ENCODE data around the gene AP1B1. TPM values are rescaled to one million over a fixed set of nuclear protein-coding genes. Genes with fewer than 3 reads are reported as not detected.
A peak's percentile ranks its signal among the peaks of the same experiment; 100 is the strongest.

AP1B1 gene
- total and polyA plus RNA-seq, 2 of the 13 experiments (the other 11 are each of a cell fraction or from before 2014, with no cell fraction given): 26.6 to 29.7 TPM

DNA sequence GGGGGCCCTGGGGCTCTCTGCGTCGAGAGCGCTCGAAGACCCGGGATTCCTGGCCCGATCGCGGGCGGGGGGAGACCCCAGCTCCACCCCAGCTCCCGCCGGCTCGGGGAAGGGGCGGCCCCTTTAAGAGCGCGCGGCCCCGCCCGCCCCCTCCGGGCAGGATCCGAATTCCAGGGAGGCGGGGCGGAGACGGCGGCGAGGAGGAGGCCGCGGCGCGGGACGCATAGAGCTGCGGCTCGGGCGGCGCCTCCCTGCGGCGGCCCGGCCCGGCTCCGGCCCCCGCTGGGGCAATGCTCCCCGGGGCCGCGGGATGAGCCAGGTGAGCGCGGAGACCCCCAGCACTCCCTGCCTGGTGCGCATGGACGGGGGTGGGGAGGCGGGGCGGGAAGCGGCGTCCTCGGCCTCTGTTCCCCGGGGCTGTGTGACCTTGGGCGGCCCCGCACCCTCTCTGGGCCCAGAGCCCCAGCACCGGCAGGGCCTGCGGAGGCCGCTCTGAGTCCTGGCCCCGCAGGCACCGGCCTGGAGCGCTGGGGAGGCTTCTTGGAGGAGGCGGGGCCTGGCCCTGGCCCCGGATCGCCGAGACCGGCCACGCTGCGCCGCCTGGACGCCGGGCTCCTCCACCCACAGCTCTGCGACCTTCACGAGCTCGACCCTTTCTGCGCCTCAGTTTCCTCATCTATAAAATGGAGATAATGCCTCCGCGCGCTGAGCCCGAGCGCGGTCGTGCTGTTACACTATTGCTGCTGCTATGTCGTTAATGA, 81.4 kb downstream of the AP1B1 start (continued):
- TF ChIP-seq, protein P1, sequence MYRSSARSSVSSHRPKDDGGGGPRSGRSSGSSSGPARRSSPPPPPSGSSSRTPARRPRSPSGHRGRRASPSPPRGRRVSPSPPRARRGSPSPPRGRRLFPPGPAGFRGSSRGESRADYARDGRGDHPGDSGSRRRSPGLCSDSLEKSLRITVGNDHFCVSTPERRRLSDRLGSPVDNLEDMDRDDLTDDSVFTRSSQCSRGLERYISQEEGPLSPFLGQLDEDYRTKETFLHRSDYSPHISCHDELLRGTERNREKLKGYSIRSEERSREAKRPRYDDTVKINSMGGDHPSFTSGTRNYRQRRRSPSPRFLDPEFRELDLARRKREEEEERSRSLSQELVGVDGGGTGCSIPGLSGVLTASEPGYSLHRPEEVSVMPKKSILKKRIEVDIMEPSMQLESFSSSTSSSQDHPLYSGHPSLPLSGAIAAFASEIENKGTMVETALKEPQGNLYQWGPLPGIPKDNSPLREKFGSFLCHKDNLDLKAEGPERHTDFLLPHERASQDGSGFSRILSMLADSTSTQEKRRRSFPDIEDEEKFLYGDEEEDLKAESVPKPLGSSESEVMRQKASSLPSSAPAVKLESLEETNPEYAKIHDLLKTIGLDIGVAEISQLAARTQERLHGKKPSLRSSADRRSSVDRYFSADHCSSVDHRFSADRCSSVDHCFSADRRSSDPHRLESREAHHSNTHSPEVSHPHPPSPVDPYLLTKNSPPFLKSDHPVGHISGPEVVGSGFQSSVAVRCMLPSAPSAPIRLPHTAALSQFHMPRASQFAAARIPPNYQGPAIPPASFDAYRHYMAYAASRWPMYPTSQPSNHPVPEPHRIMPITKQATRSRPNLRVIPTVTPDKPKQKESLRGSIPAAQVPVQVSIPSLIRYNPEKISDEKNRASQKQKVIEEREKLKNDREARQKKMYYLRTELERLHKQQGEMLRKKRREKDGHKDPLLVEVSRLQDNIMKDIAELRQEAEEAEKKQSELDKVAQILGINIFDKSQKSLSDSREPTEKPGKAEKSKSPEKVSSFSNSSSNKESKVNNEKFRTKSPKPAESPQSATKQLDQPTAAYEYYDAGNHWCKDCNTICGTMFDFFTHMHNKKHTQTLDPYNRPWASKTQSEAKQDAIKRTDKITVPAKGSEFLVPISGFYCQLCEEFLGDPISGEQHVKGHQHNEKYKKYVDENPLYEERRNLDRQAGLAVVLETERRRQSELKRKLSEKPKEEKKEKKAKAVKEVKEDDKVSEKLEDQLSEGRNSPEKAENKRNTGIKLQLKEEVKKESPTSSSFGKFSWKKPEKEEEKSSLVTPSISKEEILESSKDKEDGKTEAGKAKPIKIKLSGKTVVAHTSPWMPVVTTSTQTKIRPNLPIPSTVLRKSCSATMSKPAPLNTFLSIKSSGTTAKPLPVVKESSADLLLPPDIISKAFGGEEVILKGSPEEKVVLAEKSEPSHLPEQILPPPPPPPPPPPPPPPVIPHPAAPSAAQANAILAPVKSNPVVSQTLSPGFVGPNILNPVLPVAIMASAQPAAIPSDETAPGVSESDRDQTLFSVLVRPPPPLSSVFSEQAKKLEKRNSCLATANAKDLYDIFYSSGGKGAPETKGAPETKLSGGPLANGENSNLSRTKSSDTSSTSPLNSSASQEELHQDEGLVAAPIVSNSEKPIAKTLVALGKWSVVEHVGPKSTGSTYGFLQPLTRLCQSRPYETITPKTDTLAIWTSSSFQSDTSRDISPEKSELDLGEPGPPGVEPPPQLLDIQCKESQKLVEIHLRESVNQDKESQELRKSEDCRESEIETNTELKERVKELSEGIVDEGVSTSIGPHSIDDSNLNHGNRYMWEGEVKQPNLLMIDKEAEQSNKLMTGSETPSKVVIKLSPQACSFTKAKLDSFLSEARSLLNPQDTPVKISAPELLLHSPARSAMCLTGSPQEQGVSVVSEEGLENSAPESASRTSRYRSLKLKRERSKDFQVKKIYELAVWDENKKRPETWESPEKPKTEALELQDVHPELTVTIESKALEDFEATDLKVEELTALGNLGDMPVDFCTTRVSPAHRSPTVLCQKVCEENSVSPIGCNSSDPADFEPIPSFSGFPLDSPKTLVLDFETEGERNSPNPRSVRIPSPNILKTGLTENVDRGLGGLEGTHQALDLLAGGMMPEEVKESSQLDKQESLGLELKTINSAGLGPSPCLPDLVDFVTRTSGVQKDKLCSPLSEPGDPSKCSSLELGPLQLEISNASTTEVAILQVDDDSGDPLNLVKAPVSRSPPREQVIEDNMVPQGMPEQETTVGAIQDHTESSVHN (CRISPR knock-in tag; IDR thresholded peaks at IDR 0.05): no peak
- TF ChIP-seq ZNF607 (CRISPR knock-in tag; IDR thresholded peaks at IDR 0.05; ENCODE audit: borderline replicate concordance) (0 out of 2 replicates have a peak, but pooled peaks have one; percentile 38), SAP130 (CRISPR knock-in tag; IDR thresholded peaks at IDR 0.05; ENCODE audit: low read depth) (peak; percentile 13; the same call in 1 of the 2 replicates), ZFP36 (IDR thresholded peaks at IDR 0.05; ENCODE audit: borderline replicate concordance, low read depth, low read length, partially characterized antibody) (peak; percentile 77), ZNF160 (CRISPR knock-in tag; IDR thresholded peaks at IDR 0.05) (0 out of 2 replicates have a peak, but pooled peaks have one; percentile 9), DMAP1 (CRISPR knock-in tag; IDR thresholded peaks at IDR 0.05) (no peak), ZNF788 (CRISPR knock-in tag; IDR thresholded peaks at IDR 0.05; ENCODE audit: borderline replicate concordance) (0 out of 2 replicates have a peak, but pooled peaks have one; percentile 2), POLR2G (IDR thresholded peaks at IDR 0.05; ENCODE audit: low read depth, low read length) (0 out of 2 replicates have a peak, but pooled peaks have one; percentile 38), ZMYM3 (CRISPR knock-in tag; IDR thresholded peaks at IDR 0.05) (peak; percentile 76), ZNF768 (CRISPR knock-in tag; IDR thresholded peaks at IDR 0.05) (peak; percentile 100), ADNP (CRISPR knock-in tag; IDR thresholded peaks at IDR 0.05) (peak; percentile 79; the same call in 1 of the 2 replicates), JUND (CRISPR knock-in tag; IDR thresholded peaks at IDR 0.05) (no peak), RBFOX2 (IDR thresholded peaks at IDR 0.05; ENCODE audit: low read depth, low read length) (peak; percentile 41; the same call in 1 of the 2 replicates), SKI (IDR thresholded peaks at IDR 0.05; ENCODE audit: partially characterized antibody) (peak; percentile 11), MYC (CRISPR knock-in tag; IDR thresholded peaks at IDR 0.05; ENCODE audit: borderline replicate concordance) (peak; percentile 34), MXI1 (IDR thresholded peaks at IDR 0.05; ENCODE audit: borderline replicate concordance, low read depth, low read length) (peak; percentile 54; the same call in 1 of the 3 replicates), PHF8 (CRISPR knock-in tag; IDR thresholded peaks at IDR 0.05) (peak; percentile 22), KDM1A (CRISPR knock-in tag; IDR thresholded peaks at IDR 0.05) (peak; percentile 71; the same call in 1 of the 2 replicates)
- TF ChIP-seq, protein P2, sequence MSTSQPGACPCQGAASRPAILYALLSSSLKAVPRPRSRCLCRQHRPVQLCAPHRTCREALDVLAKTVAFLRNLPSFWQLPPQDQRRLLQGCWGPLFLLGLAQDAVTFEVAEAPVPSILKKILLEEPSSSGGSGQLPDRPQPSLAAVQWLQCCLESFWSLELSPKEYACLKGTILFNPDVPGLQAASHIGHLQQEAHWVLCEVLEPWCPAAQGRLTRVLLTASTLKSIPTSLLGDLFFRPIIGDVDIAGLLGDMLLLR (CRISPR knock-in tag; IDR thresholded peaks at IDR 0.05): 0 out of 2 replicates have a peak, but pooled peaks have one; percentile 13

Measured in HepG2 (cell line).